Activated CD8-positive, alpha-beta memory T cell treated with anti-CD3 and anti-CD28 coated beads, Interleukin-2, amount 50 U/mL, for 48 hours (primary cell): ENCODE results near the gene FBXO2.
A peak's percentile ranks its signal among the peaks of the same experiment; 100 is the strongest.

Experiments
- DNase-seq: peaks from one replicate; pipeline ENCODE4 v3.0.0-alpha.2; 2020

FBXO2 gene

GRCh38 chr1:11651017-11651416 is 3.2 kb downstream of the FBXO2 start:
- DNase-seq, result no peak

- peak; percentile 90 for DNase-seq
Measured at GRCh38 chr1:11650331-11650991, 3.8 kb downstream of the FBXO2 start.

- DNase-seq, result no peak
Measured at GRCh38 chr1:11649624-11650330, 4.5 kb downstream of the FBXO2 start.

- no peak for DNase-seq
Measured at GRCh38 chr1:11649237-11649623, 5.0 kb downstream of the FBXO2 start.

DNA sequence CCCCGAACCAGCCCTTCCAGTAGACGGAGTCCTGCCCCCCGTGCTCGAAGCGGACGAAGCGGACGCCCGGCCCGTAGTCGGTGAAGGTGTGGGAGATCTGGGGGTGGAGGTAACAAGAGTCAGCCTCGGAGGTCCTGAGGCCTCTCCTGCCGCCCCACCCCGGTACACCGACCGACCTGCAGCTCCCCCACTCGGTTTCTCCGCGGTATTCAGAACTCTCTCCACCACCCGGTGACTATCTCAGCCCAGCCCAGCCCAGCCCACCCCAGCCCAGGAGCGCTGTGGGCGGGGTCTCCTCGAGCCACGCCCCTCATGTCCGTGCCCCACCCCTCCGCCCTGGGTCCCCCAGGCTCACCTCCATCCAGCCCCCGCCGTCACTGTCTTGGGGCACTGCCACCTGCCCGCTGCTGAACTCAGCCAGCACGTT is 5.5 kb downstream of the FBXO2 start:
- peak; percentile 74 for DNase-seq

DNA sequence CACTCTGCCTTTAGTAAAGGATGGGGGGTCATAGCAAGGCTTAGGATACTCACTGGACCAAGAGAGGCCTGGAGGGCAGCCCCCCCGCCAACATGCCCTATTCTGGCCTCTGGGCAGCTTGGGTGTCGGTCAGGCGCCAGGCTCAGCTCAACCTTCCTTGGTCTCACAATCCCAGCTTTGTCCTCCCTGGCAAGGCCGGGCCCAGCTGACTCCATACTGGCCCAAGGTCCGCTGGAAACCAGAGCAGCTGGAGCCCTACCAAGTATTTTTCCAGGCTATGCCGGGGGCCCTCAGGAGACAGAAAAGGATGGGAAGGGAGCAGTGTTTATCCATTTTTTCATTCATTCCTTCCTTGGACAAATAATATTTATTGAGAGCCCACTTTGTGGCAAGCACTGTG is 6.2 kb downstream of the FBXO2 start:
- DNase-seq, result no peak

DNA sequence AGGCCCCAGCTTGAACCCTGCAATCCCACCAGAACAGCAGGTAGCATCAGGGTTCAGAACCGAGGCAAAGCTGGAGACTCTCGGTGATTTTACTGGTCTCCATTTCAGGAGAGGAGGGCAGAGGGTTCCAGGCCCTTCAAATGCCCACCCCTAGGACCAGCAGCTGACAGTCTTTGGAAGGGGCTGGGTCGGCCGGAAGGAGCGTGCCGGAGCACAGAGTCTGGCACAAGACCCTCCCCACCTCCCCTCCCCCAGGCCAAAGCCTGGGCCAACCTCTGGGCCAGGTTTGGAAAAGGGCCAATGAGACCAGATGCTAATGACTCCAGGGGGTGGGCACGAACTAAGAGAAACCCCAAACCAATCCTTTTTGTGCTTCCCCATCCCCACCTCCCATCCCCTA is 6.9 kb downstream of the FBXO2 start:
- DNase-seq, result no peak

DNA sequence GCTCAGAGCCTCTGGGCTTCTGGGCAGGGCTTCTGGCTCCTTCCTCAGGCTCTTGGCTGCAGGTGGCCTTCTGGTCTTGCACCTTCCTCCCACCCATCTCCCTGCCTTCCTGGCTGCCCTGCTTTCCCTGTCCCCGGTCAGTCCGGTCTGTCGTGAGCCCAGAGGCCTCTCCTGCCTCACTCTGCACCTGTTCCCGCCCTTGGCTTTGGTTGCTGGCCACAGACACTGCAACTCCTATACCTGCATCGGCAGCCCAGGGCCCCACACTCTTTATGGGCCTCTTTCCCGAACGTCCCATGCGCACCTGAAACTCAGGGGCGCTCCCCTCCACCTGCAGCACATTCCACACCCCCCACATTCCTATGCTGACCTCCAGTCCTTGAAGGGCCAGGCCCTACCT is 7.9 kb downstream of the FBXO2 start:
- no peak for DNase-seq

GRCh38 chr1:11645670-11646265 is 8.5 kb downstream of the FBXO2 start:
- peak; percentile 92 for DNase-seq

DNA sequence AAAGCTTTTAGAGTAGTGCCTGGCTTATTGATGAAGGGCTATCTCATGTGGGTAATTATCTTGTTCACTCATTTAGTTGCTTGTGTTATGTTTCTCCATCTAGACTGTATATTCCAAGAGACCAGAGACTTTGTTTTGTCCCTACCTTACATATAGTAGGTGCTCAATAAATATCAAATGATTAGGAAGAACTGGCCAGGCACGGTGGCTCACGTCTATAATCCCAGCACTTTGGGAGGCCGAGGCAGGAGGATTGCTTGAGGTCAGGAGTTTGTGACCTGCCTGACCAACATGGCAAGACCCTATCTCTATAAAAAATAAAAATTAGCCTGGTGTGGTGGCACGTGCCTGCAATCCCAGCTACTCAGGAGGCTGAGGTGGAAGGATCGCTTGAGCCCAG is 9.0 kb downstream of the FBXO2 start:
- no peak for DNase-seq

GRCh38 chr1:11643782-11644181 is 10.4 kb downstream of the FBXO2 start:
- no peak for DNase-seq

DNA sequence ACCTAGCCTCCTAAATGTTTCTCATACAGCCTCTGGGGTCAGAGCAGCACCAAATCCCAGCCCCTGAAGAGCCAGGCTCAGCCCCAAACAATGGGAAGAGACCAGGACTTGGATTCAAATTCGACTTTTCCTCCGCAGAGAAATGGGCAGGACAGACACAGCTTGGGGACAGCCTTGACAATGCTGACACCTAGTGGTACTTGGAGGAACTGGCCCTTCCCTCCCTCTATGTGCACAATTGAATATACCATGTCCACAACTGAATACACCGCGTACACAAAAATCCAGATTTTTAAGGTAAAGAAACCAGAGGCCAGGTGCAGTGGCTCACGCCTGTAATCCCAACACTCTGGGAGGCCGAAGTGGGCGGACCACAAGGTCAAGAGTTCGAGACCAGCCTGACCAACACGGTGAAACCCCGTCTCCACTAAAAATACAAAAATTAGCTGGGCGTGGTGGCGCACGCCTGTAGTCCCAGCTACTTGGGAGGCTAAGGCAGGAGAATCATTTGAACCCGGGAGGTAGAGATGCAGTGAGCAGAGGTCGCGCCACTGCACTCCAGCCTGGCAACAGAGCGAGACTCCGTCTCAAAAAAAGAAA is 11.7 kb downstream of the FBXO2 start:
- peak; percentile 83 for DNase-seq

DNA sequence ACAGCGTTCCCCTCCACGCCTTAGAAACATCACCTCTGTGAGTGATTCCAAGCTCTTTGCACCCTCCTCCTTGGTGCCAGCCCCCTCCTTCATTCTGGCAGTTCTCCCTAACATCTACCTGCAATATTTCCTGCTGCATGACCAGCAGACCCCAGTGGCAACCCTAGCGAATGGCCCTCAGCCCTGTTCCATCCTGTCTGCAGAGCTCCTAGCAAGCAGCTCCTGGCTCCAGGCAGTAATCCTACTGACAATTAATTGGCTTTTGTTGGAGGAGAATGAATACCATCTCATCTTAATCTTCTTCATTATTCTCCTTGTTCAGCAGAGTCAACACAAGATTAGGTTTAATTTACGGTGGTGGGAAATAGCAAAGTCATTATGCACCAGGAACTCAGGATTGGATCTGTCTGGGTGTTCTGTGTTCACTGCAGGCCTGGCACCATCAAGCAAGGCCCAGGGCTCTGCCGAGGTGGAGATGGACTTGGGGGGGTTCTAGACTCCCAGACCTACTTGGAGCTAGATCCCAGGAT is 12.4 kb downstream of the FBXO2 start:
- no peak for DNase-seq

GRCh38 chr1:11640944-11641343 is 13.3 kb downstream of the FBXO2 start:
- no peak for DNase-seq

DNA sequence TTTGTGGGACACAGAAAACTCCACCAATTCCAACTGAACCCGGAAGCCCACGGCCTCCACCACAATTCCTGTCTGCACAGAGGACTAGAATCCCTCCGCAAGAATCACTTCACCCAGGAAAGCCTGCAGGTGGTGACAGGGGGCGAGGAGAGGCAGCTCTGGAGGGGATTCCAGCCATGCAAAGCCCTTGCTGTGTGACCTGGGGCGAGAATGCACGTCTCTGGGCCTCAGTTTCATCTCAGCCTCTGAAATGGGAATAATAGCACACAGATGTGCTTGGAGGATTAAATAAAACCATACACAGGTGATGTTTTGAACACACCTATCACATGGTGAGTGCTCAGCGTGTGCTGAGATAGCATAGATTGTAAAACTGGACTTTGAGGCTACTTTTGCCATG is 14.1 kb downstream of the FBXO2 start:
- DNase-seq, result no peak

DNA sequence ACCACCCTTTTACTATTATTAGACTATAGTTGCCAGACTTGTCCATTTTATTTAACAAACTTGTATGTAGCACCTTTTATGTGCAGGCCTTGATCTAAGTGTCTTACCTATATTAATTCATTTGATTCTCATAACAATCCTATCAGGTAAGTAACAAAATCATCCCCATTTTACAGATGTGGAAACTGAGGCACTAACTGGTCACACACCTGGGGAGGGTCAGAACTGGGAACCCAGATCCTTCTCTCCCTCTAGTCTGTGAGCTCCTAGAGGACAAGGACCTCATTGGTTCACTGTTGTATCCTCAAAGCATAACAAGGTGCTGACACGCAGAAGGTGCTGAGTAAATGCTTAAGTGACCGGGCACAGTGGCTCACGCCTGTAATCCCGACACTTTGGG is 14.9 kb downstream of the FBXO2 start:
- no peak for DNase-seq

GRCh38 chr1:11638121-11638520 is 16.1 kb downstream of the FBXO2 start:
- DNase-seq, result no peak

DNA sequence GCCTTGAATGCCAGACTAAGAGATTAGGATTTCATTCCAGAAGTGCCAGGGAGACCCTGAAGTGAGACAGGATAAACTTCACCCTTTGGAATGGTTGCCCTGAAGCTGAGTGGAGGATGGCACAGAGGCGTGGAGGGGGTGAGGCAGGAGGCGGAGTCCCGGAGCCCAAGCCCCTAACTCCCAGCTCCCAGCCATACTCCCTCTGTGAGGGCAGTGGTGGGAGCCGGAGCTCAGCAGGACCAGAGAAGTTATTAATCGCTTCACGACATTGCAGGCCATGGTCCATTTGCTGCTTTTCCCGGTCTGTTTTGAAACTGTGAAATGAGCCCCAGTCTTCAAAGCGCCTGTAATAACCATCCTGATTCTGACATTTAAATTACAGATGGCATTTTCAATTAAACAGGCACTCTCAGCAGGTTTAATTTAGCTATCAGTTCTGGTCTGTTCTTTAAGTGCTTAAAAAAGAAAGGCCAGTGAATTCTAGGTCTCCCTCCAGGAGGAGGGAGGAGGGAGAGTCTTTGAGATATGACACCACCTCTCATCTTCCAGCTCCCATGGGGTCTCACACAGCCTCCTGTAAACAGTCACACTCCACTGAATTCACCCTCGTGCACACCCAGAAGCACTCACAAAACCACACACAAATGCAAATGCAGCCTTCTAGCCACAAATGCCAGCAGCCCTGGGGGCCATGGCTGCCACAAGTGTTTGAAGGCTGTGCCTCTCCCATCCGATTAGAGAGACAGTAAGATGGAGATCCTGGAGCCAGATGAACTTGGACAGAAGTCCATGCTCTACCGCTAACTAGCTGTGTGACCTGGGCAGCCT is 19.6 kb downstream of the FBXO2 start:
- no peak for DNase-seq

- no peak for DNase-seq
Measured at GRCh38 chr1:11629184-11630016, 24.8 kb downstream of the FBXO2 start.

DNA sequence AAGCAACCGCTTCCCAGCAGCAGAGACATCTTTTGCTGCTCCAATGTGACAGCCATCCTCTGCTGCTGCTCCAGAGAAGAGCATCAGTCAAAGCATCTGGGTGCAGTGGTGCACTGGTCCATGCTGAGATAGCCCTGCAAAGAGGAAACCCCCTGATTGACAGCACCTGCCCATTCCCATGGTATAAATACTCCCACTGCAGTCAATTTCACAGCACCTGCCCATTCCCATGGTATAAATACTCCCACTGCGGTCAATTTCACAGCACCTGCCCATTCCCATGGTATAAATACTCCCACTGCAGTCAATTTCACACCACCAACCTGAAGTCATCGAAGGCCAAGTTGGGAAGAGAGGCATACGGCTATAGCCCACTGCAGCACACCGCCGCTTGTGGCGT is 25.5 kb downstream of the FBXO2 start:
- no peak for DNase-seq

DNA sequence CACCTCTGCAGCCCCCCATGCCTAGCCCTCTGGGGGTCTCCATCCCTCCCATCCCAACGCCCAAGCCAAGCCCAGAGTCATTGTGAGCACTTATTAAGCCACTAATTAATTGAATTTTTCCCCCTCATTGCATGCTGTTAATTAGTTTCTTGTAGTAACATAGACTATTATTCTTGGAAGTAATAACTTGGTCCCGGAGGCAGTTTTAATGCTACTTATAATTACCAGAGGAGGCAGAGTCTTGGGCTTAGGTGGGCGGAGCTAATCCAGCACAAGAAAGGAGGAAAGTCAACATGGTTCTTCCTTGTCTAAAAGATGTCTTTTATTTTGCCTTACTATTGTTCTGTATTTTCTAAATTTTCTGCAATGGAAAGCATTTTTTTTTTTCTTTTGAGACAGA is 27.7 kb downstream of the FBXO2 start:
- no peak for DNase-seq

DNA sequence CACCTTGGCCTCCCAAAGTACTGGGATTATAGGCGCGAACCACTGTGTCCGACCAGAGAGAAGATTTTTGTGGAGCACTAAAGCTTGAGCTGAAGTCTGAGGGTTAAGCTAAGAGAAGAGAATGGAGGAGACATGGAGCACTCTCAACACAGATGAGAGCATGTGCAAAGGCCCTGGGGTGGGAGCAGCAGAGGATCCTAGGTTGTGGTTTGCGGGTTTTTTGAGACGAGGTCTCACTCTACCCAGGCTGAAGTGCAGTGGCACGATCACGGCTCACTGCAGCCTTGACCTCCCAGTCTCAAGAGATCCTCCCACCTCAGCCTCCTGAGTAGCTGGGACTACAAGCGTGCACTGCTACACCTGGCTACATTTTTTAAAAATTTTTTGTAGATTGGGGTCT is 30.5 kb downstream of the FBXO2 start:
- DNase-seq, result no peak
